HepG2 (cell line): ENCODE measurements around the gene NHSL1. TPM values are rescaled to one million over a fixed set of nuclear protein-coding genes. Genes with fewer than 3 reads are reported as not detected.
A peak's percentile ranks its signal among the peaks of the same experiment; 100 is the strongest.

Source experiments
- GABPB1 ChIP-seq: IDR thresholded peaks from 2 replicates; pipeline ENCODE4 v1.6.1; 2016; ENCODE audit warnings: mild to moderate bottlenecking, missing genetic modification reagents, moderate library complexity, missing compliant biosample characterization
- HOXA5 ChIP-seq: sonication (generic); formaldehyde crosslinking; IDR thresholded peaks from 2 replicates; pipeline ENCODE4 v1.4.0; 2020; ENCODE audit warnings: missing genetic modification reagents
- NAIF1 ChIP-seq: sonication (generic); formaldehyde crosslinking; IDR thresholded peaks from 2 replicates; pipeline ENCODE4 v1.5.0; 2020; ENCODE audit warnings: mild to moderate bottlenecking, missing genetic modification reagents, borderline replicate concordance
- PAF1 ChIP-seq: IDR thresholded peaks from 2 replicates; pipeline ENCODE4 v1.6.1; 2016; ENCODE audit warnings: missing genetic modification reagents, missing compliant biosample characterization
- SMYD3 ChIP-seq: sonication (generic); formaldehyde crosslinking; IDR thresholded peaks from 2 replicates; pipeline ENCODE4 v1.8.1; 2023; ENCODE audit warnings: mild to moderate bottlenecking, missing genetic modification reagents
- ZBTB39 ChIP-seq: sonication (generic); formaldehyde crosslinking; IDR thresholded peaks from 2 replicates; pipeline ENCODE4 v1.5.0; 2020; ENCODE audit warnings: missing genetic modification reagents
- ZNF343 ChIP-seq: sonication (generic); formaldehyde crosslinking; IDR thresholded peaks from 2 replicates; pipeline ENCODE4 v1.4.0; 2020; ENCODE audit warnings: mild to moderate bottlenecking, missing genetic modification reagents
- ZNF781 ChIP-seq: sonication (generic); formaldehyde crosslinking; IDR thresholded peaks from 2 replicates; pipeline ENCODE4 v1.5.1; 2020; ENCODE audit warnings: borderline replicate concordance, mild to moderate bottlenecking, missing genetic modification reagents; ENCODE audit errors: not compliant biosample characterization
- ZNF891 ChIP-seq: sonication (generic); formaldehyde crosslinking; IDR thresholded peaks from 2 replicates; pipeline ENCODE4 v1.5.0; 2020; ENCODE audit warnings: mild to moderate bottlenecking, missing genetic modification reagents
- polyA plus RNA-seq, 8 experiments: library from polyadenylated mRNA; depleted of rRNA in 3 of 8; stranded (reverse) in 7 of 8; unstranded in 1 of 8; fragments of >200 nt; fragmentation: Illumina TruSeq in 4 of 8; extraction: Trizol in 4 of 8; gene quantifications; 2 replicates each; pipeline versions ENCODE4 v1.2.1 to v1.2.3, GENCODE V29; 2011 to 2016; ENCODE audit warnings: low read depth in 4 of 8, missing spikeins in 1 of 8, mixed read lengths in 1 of 8; ENCODE audit not compliant: insufficient read depth in 1 of 8
- total RNA-seq, 5 experiments: library from RNA; depleted of rRNA; stranded (reverse); fragments of >200 nt; fragmentation: Illumina TruSeq; extraction: Trizol; gene quantifications; 2 replicates each; pipeline ENCODE4 v1.2.3, GENCODE V29; 2016; ENCODE audit warnings: low read depth in 1 of 5
- TF ChIP-seq, protein P1 (sequence below): sonication (generic); formaldehyde crosslinking; IDR thresholded peaks from 2 replicates; pipeline ENCODE4 v1.4.0; 2020; ENCODE audit warnings: missing genetic modification reagents, borderline replicate concordance
- TF ChIP-seq, protein P2 (sequence below): IDR thresholded peaks from 2 replicates; pipeline ENCODE4 v1.6.1; 2018; ENCODE audit warnings: missing genetic modification reagents, mild to moderate bottlenecking, missing compliant biosample characterization
- TF ChIP-seq, protein P3 (sequence below), 2 experiments: sonication (generic) in 1 of 2; formaldehyde crosslinking in 1 of 2; IDR thresholded peaks; 2 replicates each; pipeline versions ENCODE4 v1.6.1 to v1.9.0; 2014 to 2022; ENCODE audit warnings: antibody characterized with exemption in 1 of 2, borderline replicate concordance in 1 of 2, inconsistent platforms in 1 of 2, low read depth in 1 of 2, missing genetic modification reagents in 1 of 2

The NHSL1 gene
- total and polyA plus RNA-seq, 2 of the 13 experiments (the other 11 are each of a cell fraction or from before 2014, with no cell fraction given), result 24.9 to 53.6 TPM

- TF ChIP-seq ZNF781 (no peak), ZNF343 (CRISPR knock-in tag) (no peak), SMYD3 (CRISPR knock-in tag) (no peak), ZNF891 (CRISPR knock-in tag) (no peak), PAF1 (CRISPR knock-in tag) (no peak), GABPB1 (CRISPR knock-in tag) (no peak), HOXA5 (CRISPR knock-in tag) (no peak), NAIF1 (no peak), ZBTB39 (CRISPR knock-in tag) (no peak)
- TF ChIP-seq, protein P1, sequence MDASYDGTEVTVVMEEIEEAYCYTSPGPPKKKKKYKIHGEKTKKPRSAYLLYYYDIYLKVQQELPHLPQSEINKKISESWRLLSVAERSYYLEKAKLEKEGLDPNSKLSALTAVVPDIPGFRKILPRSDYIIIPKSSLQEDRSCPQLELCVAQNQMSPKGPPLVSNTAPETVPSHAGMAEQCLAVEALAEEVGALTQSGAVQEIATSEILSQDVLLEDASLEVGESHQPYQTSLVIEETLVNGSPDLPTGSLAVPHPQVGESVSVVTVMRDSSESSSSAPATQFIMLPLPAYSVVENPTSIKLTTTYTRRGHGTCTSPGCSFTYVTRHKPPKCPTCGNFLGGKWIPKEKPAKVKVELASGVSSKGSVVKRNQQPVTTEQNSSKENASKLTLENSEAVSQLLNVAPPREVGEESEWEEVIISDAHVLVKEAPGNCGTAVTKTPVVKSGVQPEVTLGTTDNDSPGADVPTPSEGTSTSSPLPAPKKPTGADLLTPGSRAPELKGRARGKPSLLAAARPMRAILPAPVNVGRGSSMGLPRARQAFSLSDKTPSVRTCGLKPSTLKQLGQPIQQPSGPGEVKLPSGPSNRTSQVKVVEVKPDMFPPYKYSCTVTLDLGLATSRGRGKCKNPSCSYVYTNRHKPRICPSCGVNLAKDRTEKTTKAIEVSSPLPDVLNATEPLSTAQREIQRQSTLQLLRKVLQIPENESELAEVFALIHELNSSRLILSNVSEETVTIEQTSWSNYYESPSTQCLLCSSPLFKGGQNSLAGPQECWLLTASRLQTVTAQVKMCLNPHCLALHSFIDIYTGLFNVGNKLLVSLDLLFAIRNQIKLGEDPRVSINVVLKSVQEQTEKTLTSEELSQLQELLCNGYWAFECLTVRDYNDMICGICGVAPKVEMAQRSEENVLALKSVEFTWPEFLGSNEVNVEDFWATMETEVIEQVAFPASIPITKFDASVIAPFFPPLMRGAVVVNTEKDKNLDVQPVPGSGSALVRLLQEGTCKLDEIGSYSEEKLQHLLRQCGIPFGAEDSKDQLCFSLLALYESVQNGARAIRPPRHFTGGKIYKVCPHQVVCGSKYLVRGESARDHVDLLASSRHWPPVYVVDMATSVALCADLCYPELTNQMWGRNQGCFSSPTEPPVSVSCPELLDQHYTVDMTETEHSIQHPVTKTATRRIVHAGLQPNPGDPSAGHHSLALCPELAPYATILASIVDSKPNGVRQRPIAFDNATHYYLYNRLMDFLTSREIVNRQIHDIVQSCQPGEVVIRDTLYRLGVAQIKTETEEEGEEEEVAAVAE (CRISPR knock-in tag), result peak; percentile 50; the same call in 1 of the 2 replicates
- TF ChIP-seq, protein P2, sequence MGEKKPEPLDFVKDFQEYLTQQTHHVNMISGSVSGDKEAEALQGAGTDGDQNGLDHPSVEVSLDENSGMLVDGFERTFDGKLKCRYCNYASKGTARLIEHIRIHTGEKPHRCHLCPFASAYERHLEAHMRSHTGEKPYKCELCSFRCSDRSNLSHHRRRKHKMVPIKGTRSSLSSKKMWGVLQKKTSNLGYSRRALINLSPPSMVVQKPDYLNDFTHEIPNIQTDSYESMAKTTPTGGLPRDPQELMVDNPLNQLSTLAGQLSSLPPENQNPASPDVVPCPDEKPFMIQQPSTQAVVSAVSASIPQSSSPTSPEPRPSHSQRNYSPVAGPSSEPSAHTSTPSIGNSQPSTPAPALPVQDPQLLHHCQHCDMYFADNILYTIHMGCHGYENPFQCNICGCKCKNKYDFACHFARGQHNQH (CRISPR knock-in tag), result peak; percentile 62; the same call in 1 of the 2 replicates
- TF ChIP-seq, protein P3, sequence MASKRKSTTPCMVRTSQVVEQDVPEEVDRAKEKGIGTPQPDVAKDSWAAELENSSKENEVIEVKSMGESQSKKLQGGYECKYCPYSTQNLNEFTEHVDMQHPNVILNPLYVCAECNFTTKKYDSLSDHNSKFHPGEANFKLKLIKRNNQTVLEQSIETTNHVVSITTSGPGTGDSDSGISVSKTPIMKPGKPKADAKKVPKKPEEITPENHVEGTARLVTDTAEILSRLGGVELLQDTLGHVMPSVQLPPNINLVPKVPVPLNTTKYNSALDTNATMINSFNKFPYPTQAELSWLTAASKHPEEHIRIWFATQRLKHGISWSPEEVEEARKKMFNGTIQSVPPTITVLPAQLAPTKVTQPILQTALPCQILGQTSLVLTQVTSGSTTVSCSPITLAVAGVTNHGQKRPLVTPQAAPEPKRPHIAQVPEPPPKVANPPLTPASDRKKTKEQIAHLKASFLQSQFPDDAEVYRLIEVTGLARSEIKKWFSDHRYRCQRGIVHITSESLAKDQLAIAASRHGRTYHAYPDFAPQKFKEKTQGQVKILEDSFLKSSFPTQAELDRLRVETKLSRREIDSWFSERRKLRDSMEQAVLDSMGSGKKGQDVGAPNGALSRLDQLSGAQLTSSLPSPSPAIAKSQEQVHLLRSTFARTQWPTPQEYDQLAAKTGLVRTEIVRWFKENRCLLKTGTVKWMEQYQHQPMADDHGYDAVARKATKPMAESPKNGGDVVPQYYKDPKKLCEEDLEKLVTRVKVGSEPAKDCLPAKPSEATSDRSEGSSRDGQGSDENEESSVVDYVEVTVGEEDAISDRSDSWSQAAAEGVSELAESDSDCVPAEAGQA (IDR thresholded peaks at IDR 0.05; ENCODE audit: low read depth), result no peak
- TF ChIP-seq, protein P3 (CRISPR knock-in tag; IDR thresholded peaks at IDR 0.05; ENCODE audit: borderline replicate concordance), result no peak
Observed at GRCh38 chr6:138507977-138508675, 8.8 kb upstream of the NHSL1 start (continued).
